GM18519 (cell line): ENCODE results near the gene PLA1A.
"Not testable (repeated sequence)": the region's sequence is repeated elsewhere in the genome, so short reads cannot be mapped to it uniquely, and the experiment has no call there.

Source experiments
- ATAC-seq: cut with Tn5 transposase; IDR thresholded peaks from one replicate; pipeline ENCODE4 v1.9.1; 2021; ENCODE audit warnings: mild to moderate bottlenecking, moderate library complexity; ENCODE audit not compliant: unreplicated experiment, low FRiP score

PLA1A gene

DNA sequence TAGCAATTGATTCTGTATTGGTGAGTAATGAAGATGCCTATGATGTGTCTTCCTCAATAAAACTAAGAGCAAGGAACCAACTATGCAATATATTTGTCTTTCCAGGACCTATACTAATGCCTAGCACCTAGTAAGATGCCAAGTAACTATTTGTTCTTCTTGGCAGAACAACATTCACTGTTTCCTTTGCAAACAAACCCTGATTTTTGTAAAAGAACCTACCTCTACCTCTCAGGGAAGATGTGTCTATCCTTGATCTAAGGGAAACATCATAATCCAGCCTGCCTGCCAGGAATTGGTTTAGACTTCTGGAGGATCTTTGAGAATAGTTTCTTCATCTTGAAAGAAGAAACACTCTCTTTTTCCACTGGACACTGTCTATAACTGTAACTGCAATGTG, 22.2 kb upstream of the PLA1A start:
- no peak for ATAC-seq

DNA sequence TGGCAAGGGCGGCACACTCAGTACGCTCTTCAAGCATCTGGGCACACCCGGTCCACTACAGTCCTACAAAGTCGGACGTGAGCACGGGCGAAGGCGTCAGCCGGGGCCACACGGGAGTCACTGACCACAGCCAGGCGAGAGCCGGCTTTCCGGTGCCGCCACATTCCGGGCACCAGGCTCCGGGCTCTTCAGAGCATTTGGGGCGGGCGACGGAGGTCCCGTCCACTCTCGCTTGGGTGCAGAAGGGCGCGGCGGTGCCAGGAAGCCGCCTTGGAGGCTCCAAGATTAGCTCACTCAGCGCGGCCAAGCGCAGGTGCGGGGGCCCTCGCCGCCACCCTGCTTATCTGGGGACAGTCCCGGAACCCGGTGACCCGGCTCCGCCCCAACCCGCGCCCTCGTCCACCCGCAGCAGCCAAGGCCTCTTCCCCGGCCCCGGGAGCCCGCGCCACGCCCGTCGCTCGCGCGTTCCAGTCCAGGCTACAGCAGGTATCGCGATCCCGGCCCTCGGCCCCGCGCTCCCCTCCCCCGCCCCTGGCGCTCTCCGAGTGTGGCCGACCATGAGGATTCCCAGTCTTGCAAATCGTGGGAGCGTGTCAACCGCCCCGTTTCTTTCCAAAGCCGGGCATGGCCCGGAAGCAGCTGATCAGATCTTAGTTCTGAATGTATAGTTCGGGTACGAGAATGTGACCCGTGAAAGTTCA, 18.2 kb upstream of the PLA1A start, which contains the start of gene ADPRH:
Gene ADPRH (plus strand): TSS at position 127 of the 701 bp plus-strand sequence. CDS start 2,678 bp downstream, outside the sequence.
- ATAC-seq = peak; percentile 38

DNA sequence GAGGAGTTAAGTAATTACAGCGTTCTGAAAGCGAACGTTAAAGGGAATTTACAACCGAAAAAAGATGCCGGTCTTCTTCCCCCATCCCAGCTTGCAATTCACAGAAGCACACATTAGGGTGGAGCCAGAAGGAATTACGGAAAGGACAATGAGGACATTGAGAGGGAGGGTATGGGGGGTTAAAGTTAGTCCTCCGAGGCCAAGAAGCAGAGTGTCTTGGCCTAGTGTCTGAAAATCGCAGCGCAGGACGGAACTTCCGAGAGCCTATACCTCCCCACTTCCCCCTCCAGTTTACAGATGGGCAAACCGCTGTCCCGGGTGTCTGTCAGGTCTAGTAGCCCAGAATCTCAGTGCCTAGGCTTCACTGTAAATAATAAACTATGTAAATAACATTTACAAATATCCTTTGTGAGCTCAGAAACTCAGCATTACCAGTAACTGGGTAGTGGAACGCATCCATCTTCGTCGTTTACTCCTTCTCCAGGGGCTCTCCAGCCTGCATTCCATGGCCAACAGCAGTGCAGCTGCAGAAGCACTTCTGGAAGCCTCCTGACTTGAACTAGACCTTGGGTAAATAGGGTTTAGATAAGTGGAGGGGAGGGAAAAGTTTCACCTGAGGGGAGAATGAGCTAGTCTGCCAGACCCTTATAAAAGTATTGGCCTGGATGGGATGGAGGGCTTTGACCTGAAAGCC, 17.5 kb upstream of the PLA1A start:
- peak; percentile 39 for ATAC-seq

DNA sequence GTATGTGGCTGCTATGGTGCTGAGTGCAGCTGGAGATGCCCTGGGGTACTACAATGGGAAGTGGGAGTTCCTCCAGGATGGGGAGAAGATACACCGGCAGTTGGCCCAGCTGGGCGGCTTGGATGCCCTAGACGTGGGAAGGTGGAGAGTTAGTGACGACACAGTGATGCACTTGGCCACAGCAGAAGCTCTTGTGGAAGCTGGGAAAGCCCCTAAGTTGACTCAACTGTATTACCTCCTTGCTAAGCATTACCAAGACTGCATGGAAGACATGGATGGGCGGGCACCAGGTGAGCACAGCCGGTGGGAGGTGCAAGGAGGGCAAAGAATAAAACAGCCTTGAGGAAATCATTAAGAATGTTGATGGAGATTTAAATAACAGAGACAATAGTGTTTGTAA, 15.5 kb upstream of the PLA1A start:
- ATAC-seq = peak; percentile 49

DNA sequence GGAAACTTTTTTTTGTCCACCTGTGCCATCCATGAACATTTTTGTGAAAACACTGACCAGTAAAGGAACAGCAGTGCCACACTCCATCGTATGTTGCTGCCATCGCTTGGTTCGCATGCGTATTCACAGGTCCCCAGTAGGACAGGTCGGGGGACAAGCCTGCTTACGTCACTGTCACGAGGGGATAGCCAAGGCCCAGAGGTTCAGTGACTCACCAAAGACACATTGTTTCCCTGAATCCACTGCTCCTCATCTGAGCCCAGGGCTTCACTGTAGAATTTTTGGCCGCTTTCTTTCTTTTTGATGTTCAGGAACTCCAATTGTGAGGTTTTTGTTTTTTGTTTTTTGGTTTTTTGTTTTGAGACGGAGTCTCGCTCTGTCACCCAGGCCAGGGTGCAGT, 12.5 kb upstream of the PLA1A start:
- ATAC-seq = no peak

DNA sequence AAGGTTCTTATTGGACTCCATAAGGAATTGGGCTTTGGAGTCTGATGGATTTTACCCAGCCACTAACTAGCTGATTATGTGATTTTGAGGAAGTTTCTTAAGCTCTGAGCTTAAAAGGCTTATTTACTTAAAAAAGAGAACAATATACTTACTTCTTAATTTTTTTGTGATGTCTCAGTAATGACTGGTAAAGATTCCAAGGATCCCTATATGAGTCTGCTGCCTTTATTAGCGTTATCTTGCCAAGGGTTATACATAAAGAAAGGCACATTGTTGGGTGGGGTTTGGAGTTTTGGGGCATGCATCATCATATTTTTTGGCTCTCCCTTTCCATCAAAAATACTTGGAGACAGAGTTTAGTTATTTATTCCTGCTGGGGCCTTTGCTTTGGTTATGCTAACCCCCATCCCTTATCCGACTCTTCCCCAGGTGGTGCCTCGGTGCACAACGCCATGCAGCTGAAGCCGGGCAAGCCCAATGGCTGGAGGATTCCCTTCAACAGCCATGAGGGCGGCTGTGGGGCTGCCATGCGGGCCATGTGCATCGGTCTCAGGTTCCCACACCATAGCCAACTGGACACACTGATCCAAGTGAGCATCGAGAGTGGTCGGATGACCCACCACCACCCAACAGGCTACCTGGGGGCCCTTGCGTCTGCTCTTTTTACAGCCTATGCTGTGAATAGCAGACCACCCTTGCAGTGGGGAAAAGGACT, 11.7 kb upstream of the PLA1A start:
- ATAC-seq = no peak

DNA sequence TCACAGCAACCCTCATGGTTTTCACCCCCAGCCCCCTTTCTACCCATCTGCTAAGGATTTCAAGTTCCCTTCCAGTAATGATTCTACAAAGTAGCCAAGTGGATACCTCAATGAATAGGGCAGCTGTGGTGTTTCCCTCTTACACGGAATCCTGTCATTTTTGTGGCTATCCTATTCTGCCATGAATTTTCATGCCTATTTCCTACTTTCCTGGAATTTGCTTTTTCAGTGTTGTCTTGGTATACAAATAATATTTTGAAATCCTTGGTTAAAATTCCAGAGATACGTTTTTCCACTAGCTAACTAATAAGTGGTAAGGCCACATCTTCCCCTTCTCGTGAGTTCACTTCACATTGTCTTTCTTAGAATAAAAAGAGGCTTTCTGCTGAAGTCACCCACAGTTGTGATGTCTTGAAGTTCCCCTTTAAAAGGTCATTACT, 10.9 kb upstream of the PLA1A start:
- ATAC-seq = no peak

DNA sequence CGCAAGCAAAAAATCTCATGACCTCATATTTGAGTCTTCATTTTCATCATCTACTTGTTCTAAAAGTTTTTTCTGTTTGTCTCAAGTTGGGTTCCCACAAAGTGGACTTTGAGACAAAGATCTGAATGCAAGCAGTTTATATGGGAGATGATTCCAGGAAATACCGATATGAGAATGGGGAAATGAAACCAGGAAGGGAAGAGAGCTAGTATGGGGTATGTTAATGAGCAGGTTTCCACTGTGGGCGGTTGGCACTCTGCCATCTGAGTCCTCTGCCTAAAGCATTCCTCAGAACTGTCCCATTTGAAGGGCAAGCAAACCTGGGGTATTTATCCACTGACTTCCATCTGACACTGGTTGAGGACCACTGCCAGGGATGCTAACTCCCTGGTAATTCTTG, 9.6 kb upstream of the PLA1A start:
- ATAC-seq = no peak

DNA sequence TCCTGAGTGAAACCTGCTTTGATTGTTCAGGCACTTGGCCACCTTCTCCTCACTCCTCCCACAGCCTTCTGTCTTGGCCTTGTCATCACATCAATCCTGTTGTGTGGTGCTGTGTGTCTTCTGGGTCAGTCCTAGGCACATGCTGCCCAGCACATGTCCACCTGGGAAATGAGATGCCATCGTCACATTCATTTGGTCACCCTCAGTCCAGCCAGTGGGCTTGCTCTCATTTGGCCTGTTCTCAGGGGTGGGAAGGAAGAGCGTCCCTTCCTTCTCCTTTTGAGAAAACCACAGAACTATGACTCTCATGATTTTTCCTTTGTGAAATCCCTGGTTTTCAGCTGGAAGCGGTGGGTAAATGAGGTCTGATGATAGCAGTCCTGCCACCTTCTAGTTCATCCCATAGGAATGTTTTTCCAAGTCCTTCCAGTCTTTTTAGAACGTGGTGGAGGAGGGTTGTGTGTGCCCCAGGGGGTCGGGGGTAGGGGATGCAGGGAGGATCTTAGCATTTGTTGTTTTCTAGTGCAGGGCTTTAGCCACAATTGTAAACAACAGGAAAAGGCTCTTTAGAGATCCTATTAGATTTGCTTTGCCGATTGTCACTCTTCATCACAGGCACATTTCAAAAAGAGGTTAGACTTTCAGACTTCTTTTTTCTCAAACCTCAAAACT, 8.4 kb upstream of the PLA1A start:
- ATAC-seq = no peak

DNA sequence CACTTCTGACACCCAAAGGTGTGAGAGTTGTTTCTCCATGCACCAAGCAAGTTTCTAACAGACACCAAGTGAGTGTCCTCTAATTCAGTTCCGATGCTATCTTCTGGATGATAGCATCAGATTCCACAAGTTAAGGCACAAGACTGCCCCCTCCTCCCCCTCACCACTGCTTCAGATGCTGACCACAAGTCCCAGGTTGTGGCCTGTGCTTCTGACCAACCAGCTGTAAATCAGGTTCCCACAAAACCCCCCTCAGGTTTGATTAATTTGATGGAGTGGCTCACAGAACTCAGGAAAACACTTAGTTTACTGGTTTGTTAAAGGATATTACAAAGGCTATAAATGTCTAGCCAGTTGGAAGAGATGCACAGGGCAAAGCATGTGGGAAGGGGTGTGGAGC, 7.0 kb upstream of the PLA1A start:
- no peak for ATAC-seq

DNA sequence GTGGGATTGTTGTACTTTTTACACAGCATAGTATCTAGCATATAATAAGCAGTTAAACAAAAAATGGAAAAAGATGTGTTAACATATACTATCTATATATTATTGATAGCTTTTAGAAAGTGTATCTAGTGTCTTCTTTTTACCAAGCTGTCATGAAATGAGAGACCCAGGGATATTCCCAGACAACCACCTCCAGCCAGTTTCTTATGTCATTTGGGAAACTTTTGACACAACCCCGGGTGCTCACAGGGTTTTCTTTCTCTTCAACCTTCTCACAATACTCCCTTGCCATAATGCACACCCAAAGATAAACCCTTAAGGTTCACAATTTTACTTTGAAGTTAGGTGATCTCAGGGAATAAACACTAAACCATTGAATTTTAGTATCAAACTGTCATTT, 4.8 kb upstream of the PLA1A start:
- ATAC-seq = no peak

DNA sequence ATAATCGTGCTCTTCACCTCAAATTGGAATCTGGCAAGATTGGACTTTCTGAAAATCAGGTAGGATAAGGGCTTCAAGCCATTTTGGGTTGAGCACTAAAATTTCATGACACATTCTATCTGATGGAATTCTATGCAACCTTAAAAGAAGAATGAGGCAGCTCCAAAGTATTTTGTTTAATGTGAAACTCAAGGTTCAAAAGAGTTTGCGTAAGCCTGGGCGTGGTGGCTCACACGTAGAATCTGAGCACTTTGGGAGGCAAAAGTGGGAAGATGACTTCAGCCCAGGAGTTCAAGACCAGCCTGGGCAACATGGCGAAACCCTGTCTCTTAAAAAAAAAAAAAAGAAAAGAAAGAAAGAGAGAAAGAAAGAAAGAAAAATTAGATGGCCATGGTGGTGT, 3.6 kb upstream of the PLA1A start:
- no peak for ATAC-seq

DNA sequence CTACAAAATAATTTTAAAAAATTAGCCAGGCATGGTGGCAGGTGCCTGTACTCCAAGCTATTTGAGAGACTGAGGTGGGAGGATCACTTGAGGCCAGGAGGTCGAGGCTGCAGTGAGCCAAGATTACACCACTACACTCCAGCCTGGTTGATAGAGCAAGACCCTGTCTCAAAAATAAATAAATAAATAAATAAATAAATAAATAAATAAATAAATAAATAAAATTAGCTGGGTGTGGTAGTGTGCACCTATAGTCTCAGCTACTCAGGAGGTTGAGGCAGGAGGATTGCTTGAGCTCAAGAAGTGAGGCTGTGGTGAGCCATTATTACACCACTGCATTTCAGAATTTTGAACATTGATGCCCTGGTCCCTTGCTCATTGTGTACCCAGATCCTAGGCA, 2.8 kb upstream of the PLA1A start:
- not testable (repeated sequence) for ATAC-seq

DNA sequence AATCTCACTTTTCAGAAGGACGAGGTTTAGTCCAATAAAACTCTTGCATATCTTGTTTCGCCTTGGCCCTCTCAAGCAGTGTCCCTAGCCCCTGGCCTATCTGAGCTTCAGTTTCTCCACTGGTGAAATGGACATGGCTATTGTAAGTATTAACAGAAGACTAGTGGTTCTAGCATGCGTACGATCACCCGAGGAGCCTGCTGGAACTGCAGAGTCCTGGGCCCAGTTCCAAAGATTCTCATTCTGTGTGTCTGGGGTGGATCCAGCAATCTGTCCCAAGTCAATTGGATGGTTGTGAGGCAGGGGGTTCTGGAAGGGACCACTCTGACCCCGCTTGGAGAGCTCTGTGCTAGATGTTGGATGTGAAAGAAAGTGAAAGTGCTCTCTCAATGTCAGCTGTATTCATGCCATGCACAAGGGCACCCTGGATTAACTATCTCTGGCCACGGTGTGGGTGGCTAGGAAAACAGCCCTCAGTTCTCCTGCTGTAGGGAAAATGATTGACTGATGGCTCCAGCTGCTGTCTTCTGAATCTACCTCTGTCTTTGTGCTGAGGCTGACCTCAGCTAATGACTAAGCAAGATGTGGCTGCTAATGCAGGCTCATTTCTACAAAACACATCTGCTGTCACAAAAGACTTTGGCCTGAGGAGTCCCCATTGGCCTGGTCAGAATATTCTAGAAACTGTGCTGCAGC, 1.9 kb upstream of the PLA1A start:
- no peak for ATAC-seq

DNA sequence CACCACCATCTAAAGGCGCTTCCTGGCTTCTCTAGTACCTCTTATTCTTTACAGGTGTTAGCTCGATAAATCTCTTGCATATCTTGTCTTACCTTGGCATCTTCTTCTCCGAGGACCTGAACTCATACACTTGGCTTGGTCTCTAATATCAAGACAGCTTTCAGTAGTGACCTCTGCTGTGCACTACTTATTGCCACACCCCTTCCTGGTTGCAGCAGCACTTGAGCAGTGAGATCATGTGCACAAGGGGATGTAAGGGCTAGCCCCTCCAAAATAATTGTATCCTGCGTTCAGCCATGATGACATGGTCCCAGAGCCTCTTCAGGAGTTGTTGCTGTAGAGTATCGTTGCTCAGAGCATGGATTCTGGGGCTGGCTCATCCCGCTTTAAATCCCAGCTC, 1.3 kb upstream of the PLA1A start:
- no peak for ATAC-seq

DNA sequence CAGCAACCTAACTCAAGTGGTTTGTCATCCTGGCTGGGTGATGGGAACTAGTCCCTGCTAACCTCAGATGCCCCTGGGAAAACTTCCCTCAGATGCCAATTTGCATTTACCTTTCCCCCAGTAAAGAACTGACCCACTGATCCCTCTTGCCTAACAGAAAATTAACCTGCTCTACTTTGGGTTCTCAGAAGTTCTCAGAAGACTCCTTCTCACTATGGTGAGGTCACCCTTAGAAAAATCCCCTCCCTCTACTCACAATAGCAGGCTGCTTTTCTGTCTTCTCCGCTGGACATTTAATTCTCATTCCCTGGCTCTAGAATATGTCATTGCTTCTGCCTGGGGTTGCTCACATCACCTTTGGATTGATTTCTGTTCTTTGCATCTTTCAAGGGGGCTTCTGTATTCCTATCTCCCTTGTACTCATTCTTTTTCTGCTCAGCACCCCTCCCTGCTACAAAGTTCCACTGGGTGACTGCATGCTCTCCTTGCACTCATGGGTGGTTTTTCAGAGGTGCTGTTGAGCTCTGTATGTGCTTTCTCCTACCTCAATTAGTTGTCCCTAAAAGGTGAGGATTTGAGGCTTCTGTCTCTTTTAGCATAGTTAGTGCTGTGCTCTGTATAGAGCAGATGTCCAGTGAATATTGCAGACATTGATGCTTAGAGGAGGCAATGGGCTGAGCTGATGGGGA, 869 bp downstream of the PLA1A start:
- peak; percentile 36 for ATAC-seq

DNA sequence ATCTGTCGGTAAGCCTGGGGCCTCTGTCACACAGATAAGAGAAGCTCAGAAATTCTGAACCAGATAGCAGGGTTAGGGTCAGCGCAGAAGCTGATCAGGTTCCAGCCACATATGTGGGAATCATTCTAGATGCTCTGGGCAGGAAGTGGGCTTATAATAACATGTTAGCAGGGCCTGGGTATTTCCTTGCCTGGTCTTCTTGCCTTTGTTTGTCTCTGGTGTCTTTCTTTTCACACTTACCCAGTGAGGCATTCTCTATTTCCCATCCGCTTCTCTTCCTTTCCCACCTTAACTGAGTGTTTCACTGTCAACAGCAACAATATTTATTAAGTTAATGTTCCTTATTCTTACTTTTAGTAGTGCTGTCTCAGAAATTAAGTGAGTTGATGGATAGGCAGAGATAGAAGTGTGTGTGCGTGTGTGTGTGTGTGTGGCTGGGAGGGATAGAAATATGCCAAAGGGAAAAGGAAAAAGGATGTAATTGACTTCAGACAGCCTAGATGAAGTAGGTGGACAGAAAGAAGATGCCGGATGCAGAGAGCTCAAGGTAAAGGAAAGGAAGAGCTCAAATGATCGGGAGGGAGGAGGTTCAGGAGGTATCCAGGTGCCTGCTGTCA, 2.0 kb downstream of the PLA1A start:
- no peak for ATAC-seq

DNA sequence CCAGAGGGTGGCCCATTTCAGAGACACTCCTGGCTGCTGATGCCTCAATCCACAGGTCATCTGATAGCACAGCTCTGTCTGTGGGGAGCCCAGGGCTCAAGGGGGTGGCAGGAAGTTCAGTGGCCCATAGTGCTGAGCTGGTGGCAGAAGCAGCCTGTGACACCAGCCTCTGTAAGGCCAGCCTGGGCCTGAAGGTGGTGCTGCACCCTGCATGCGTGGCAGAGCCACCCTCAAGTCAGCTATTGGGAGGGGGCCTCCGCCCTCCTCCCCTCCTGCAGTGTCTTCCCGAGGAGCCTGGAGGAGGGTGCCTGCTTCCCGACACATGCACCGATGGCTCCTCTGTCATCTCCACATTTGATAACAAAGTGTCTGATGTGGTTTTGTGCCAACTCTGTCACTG, 3.0 kb downstream of the PLA1A start:
- peak; percentile 48 for ATAC-seq

DNA sequence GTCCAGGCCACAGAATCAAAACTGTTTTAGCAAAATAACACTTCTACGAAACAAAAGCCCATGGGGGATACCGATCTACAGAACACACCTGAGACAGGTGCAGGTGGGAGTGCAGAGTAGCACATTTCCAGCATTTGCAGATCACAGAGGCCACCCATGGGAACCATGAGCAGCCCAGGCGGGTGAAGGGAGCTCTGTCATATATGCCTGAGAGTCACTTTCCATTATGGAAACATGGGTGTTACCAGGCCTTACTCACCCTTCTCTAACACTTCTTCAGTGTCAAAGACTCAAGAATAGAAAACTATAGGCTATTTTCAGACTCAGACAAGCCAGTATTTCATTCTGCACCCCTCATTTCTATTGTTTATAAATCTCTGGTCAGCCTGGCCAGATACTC, 3.5 kb downstream of the PLA1A start:
- ATAC-seq = no peak
